NCI-H510A treated with DMSO at 0.1 percent for 48 hours (cell line): ENCODE results near the gene PRKACB.
A peak's percentile ranks its signal among the peaks of the same experiment; 100 is the strongest.
"Not testable (repeated sequence)": the region's sequence is repeated elsewhere in the genome, so short reads cannot be mapped to it uniquely, and the experiment has no call there.

ENCODE experiments used
- DNase-seq: peaks from one replicate; lab custom pipeline; 2025; lab: John Stamatoyannopoulos, UW

The PRKACB gene

GRCh38 chr1:84143796-84144565, at the start of gene PRKACB:
Gene PRKACB (plus strand): TSS chr1:84144271. CDS start chr1:84144362, 91 bp downstream.
- DNase-seq, result no peak

- DNase-seq, result no peak
Measured at GRCh38 chr1:84095308-84095707, 48.8 kb upstream of the PRKACB start.

- no peak for DNase-seq
Measured at GRCh38 chr1:84096176-84096575, 47.9 kb upstream of the PRKACB start.

- no peak for DNase-seq
Measured at GRCh38 chr1:84101204-84101603, 42.9 kb upstream of the PRKACB start.

- peak; percentile 86 for DNase-seq
Measured at GRCh38 chr1:84103197-84103992, 40.7 kb upstream of the PRKACB start.

- not testable (repeated sequence) for DNase-seq
Measured at GRCh38 chr1:84107538-84107937, 36.5 kb upstream of the PRKACB start.

GRCh38 chr1:84107955-84108354, 36.1 kb upstream of the PRKACB start:
- DNase-seq, result no peak

- no peak for DNase-seq
Measured at GRCh38 chr1:84108900-84109578, 35.0 kb upstream of the PRKACB start.

- no peak for DNase-seq
Measured at GRCh38 chr1:84110629-84111028, 33.4 kb upstream of the PRKACB start.

- DNase-seq, result no peak
Measured at GRCh38 chr1:84116558-84116957, 27.5 kb upstream of the PRKACB start.

GRCh38 chr1:84117868-84118267, 26.2 kb upstream of the PRKACB start:
- no peak for DNase-seq

- peak; percentile 49 for DNase-seq
Measured at GRCh38 chr1:84121360-84121759, 22.7 kb upstream of the PRKACB start.

GRCh38 chr1:84122780-84123382, 21.2 kb upstream of the PRKACB start:
- DNase-seq, result peak; percentile 56

- no peak for DNase-seq
Measured at GRCh38 chr1:84133479-84133878, 10.6 kb upstream of the PRKACB start.

- no peak for DNase-seq
Measured at GRCh38 chr1:84135341-84135740, 8.7 kb upstream of the PRKACB start.

GRCh38 chr1:84141182-84142003, 2.7 kb upstream of the PRKACB start:
- peak; percentile 67 for DNase-seq

- no peak for DNase-seq
Measured at GRCh38 chr1:84145068-84145467, 997 bp downstream of the PRKACB start.

- no peak for DNase-seq
Measured at GRCh38 chr1:84146411-84147032, 2.5 kb downstream of the PRKACB start.

- no peak for DNase-seq
Measured at GRCh38 chr1:84148758-84149157, 4.7 kb downstream of the PRKACB start.

GRCh38 chr1:84152649-84153056, 8.6 kb downstream of the PRKACB start:
- no peak for DNase-seq

GRCh38 chr1:84155517-84155916, 11.4 kb downstream of the PRKACB start:
- DNase-seq, result no peak
